HUES64 (cell line): ENCODE measurements around the gene LSMEM2. TPM values are rescaled to one million over a fixed set of nuclear protein-coding genes. Genes with fewer than 3 reads are reported as not detected.

Experiments used
- H3K27ac ChIP-seq: 2 replicates; pipeline ENCODE4 v1.7.0; 2013; ENCODE audit warnings: low read depth, low read length, inconsistent platforms
- H3K27me3 ChIP-seq: 2 replicates; pipeline ENCODE4 v1.6.1; 2013; ENCODE audit warnings: mild to moderate bottlenecking, low read length; ENCODE audit not compliant: insufficient read depth
- H3K36me3 ChIP-seq: 2 replicates; pipeline ENCODE4 v1.6.1; 2013; ENCODE audit warnings: mild to moderate bottlenecking, low read length; ENCODE audit not compliant: insufficient read depth
- H3K4me1 ChIP-seq: 2 replicates; pipeline ENCODE4 v1.6.1; 2013; ENCODE audit warnings: mild to moderate bottlenecking, low read length, moderate library complexity; ENCODE audit not compliant: insufficient read depth
- H3K4me3 ChIP-seq: 2 replicates; pipeline ENCODE4 v1.5.1; 2013; ENCODE audit warnings: mild to moderate bottlenecking, low read length, moderate library complexity
- H3K9ac ChIP-seq: 2 replicates; pipeline ENCODE4 v1.6.1; 2013; ENCODE audit warnings: mild to moderate bottlenecking, low read depth, low read length
- H3K9me3 ChIP-seq: 2 replicates; pipeline ENCODE4 v1.6.1; 2013; ENCODE audit warnings: low read depth, low read length; ENCODE audit not compliant: insufficient read depth
- WGBS: fragments of 150-250, 120-280 bp; methylation state at CpG from one replicate; pipeline ENCODE4 v1.1.7; 2013; ENCODE audit warnings: missing lambda C conversion rate; 5-methylcytosine and 5-hydroxymethylcytosine counted together
- polyA plus RNA-seq, 2 experiments: library from polyadenylated mRNA; stranded (reverse); fragments of 50-300 nt; gene quantifications; one replicate each; pipeline ENCODE4 v1.2.3, GENCODE V29; 2013

The LSMEM2 gene
- polyA plus RNA-seq (2013, experiment 1 of 2) = not detected
- polyA plus RNA-seq (2013, experiment 2 of 2) = 0.19 TPM

DNA sequence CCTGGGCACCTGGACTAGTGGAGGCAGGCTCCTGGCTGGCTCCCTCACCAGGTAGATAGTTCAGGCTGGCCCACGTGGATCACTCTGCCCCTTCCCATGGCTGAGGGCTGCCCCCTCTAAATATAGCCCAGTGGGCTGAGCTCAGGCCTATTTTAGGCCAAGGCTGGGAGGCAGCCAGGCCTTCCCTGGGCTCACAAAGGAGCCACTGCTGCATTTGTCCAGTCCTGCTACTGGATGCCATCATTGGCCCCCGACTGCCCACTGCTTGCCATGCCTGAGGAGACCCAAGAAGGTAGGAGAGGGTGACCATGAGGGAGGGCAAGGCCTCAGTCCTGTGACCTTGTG lies at the start of gene LSMEM2:
TSS of gene LSMEM2 (plus strand) at position 208 of the 345 bp plus-strand sequence. CDS start at position 235, 27 bp downstream.
- peaks cover 35% of the 10 kb centered on the region for H3K27me3 ChIP-seq
- H3K4me1 ChIP-seq = no peaks in the 10 kb centered on the region
- no peak within 1 kb of the TSS for H3K4me3 ChIP-seq
- H3K36me3 ChIP-seq = no peaks in the 10 kb centered on the region
- no peak within 1 kb of the TSS for H3K27ac ChIP-seq
- no peak within 1 kb of the TSS for H3K9ac ChIP-seq
- no peaks in the 10 kb centered on the region for H3K9me3 ChIP-seq
- WGBS = 84% methylated on average over 2 of the region's 2 CpGs

- 94% methylated on average over 3 of the region's 3 CpGs for WGBS
- H3K27ac ChIP-seq = no peak overlapping the region
Measured at GRCh38 chr3:50229490-50229889, 49.4 kb upstream of the LSMEM2 start.

GRCh38 chr3:50230104-50230793 lies 48.6 kb upstream of the LSMEM2 start:
- 93% methylated on average over 8 of the region's 8 CpGs for WGBS

More at GRCh38 chr3:50229490-50229889, 49.4 kb upstream of the LSMEM2 start:
- Histone ChIP-seq H3K9me3 (no peaks in the 10 kb centered on the region), H3K9ac (no peak overlapping the region), H3K27me3 (peaks cover 9% of the 10 kb centered on the region), H3K36me3 (no peaks in the 10 kb centered on the region), H3K4me3 (no peak overlapping the region), H3K4me1 (peaks cover 12% of the 10 kb centered on the region)

GRCh38 chr3:50230794-50231125 lies 48.1 kb upstream of the LSMEM2 start:
- no peaks in the 10 kb centered on the region for H3K36me3 ChIP-seq
- H3K27me3 ChIP-seq = peaks cover 9% of the 10 kb centered on the region
- H3K27ac ChIP-seq = no peak overlapping the region
- no peak overlapping the region for H3K9ac ChIP-seq
- 89% methylated on average over 4 of the region's 4 CpGs for WGBS
- no peak overlapping the region for H3K4me3 ChIP-seq
- H3K9me3 ChIP-seq = no peaks in the 10 kb centered on the region
- H3K4me1 ChIP-seq = peaks cover 12% of the 10 kb centered on the region

More at GRCh38 chr3:50230104-50230793, 48.6 kb upstream of the LSMEM2 start:
- Histone ChIP-seq H3K27ac (no peak overlapping the region), H3K36me3 (no peaks in the 10 kb centered on the region), H3K27me3 (peaks cover 9% of the 10 kb centered on the region), H3K4me3 (no peak overlapping the region), H3K4me1 (peaks cover 12% of the 10 kb centered on the region), H3K9me3 (no peaks in the 10 kb centered on the region), H3K9ac (no peak overlapping the region)

DNA sequence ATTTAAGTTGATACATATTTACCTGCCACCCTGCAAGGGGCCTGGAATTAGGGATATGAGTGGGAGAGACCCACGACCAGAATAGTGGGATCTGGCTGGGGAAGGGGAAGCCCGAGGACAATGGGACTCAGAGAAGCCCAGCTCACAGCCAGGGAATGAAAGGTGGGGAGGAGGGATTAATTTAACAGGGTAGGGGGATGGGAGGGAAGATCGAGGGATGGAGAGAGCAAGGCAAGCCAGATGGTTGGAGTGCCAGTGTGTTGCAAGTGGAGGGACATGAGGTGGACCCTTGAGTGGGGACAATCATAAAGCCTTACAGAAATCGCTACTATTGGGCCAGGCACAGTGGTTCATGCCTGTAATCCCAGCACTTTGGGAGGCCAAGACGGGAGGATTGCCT lies 47.3 kb upstream of the LSMEM2 start:
- H3K9ac ChIP-seq = no peak overlapping the region
- WGBS = 68% methylated on average over 5 of the region's 5 CpGs
- H3K4me3 ChIP-seq = no peak overlapping the region
- peaks cover 12% of the 10 kb centered on the region for H3K4me1 ChIP-seq
- H3K36me3 ChIP-seq = no peaks in the 10 kb centered on the region
- no peaks in the 10 kb centered on the region for H3K9me3 ChIP-seq
- no peak overlapping the region for H3K27ac ChIP-seq
- H3K27me3 ChIP-seq = peaks cover 6% of the 10 kb centered on the region

GRCh38 chr3:50232303-50232702 lies 46.6 kb upstream of the LSMEM2 start:
- Histone ChIP-seq H3K9ac (no peak overlapping the region), H3K9me3 (no peaks in the 10 kb centered on the region), H3K36me3 (no peaks in the 10 kb centered on the region), H3K4me1 (peaks cover 12% of the 10 kb centered on the region), H3K4me3 (no peak overlapping the region), H3K27ac (no peak overlapping the region), H3K27me3 (no peaks in the 10 kb centered on the region)
- WGBS = 90% methylated on average over 3 of the region's 3 CpGs

DNA sequence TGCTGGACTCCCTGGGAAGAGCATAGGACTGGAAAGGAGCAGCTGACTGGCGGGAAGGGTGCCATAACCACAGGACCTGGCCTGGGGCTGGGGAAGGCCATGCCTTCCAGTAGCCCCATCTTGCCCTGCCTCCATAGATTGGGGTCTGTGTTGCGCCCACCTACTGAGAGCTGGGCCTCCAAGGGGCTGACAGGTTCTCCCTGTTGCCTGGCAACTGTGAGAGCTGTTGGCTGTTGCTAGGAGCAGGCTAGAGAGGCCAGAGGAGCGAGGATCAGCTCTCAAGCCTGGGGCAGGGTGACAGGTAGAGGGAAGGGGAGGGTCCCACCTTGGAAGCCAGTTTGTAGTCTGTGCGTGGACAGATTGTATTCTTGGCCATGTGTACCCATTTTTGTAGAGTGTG lies 45.7 kb upstream of the LSMEM2 start:
- H3K4me1 ChIP-seq = peaks cover 9% of the 10 kb centered on the region
- no peak overlapping the region for H3K9ac ChIP-seq
- no peak overlapping the region for H3K4me3 ChIP-seq
- H3K9me3 ChIP-seq = no peaks in the 10 kb centered on the region
- no peak overlapping the region for H3K27ac ChIP-seq
- H3K36me3 ChIP-seq = no peaks in the 10 kb centered on the region
- 84% methylated on average over 4 of the region's 4 CpGs for WGBS
- H3K27me3 ChIP-seq = no peaks in the 10 kb centered on the region

- Histone ChIP-seq H3K4me3 (peak within 1 kb of the TSS; percentile 86), H3K9me3 (no peaks in the 10 kb centered on the region), H3K4me1 (peaks cover 21% of the 10 kb centered on the region), H3K9ac (peak within 1 kb of the TSS; percentile 83), H3K27me3 (no peaks in the 10 kb centered on the region), H3K36me3 (no peaks in the 10 kb centered on the region), H3K27ac (peak within 1 kb of the TSS; percentile 46)
- WGBS = under 1% methylated on average over 75 of the region's 75 CpGs
Measured at GRCh38 chr3:50235716-50236483, 43.0 kb upstream of the LSMEM2 start, which contains the start of gene GNAI2. TSS of gene GNAI2 (plus strand) at chr3:50236204. CDS start at chr3:50236336, 132 bp downstream.

DNA sequence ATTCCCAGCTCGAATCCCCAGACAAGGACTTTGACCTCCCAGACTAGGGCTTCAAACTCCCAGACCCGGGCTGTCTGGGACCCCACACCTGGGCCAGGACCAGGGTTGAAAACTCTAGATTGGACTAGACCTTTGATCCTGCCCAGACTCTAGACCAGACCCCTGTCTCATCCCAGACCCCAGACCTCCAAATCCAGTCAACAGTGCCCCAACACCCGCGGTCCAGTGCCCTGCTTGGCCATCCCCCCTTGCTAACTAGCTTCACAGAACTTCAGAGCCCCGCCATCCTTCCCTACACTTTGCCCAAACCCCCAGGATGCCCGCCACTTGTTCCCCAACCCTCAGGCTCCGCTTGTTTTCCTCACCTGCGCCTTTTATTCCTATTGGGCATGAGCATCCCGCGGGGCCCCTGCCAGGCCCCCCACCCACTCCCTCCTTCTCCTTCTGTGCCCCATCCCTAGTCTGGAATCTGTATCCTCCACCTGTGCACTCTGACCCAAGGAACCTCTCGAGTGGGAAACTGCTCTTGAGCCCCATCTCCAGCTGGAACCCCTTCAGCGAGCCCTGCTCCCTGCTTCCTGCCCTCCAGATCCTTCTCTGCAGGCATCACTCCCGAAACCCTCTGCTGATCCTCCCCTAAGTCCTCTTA lies 42.3 kb upstream of the LSMEM2 start:
- H3K4me1 ChIP-seq = peaks cover 26% of the 10 kb centered on the region
- WGBS = 2% methylated on average over 13 of the region's 13 CpGs

DNA sequence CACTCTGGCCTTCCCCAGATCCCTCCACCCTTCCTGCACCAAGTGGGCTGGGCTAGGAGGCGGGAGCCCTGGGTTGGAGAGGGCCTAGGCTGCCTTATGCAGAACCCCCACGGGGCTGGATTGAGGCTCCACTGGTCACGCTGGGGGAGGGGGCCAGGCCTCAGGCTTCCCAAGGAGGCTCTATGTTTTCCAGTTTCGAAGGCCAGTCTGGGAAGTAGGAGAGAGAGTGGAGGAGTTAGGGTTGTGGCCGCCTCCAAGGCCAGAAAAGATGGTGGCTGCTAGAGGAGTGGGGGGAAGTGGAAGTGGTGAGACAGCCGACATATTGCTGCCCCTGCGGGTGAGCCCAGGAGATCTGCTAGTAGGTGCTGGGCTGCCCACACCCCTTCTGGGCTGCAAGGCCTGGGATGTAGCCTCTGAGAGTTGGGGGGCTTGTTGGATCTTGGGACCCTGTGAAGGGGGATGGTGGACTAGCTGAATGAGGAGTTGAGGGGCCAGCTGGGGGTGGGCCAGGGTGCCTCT lies 41.7 kb upstream of the LSMEM2 start:
- Histone ChIP-seq H3K27me3 (no peaks in the 10 kb centered on the region), H3K36me3 (no peaks in the 10 kb centered on the region), H3K4me1 (peaks cover 31% of the 10 kb centered on the region), H3K4me3 (peak overlapping the region; percentile 86), H3K9me3 (no peaks in the 10 kb centered on the region), H3K27ac (peak overlapping the region; percentile 46), H3K9ac (peak overlapping the region; percentile 83)
- WGBS = 7% methylated on average over 7 of the region's 7 CpGs

More for the DNA sequence above, 42.3 kb upstream of the LSMEM2 start:
- Histone ChIP-seq H3K9me3 (no peaks in the 10 kb centered on the region), H3K36me3 (no peaks in the 10 kb centered on the region), H3K27ac (peak overlapping the region; percentile 46), H3K4me3 (peak overlapping the region; percentile 86), H3K9ac (peak overlapping the region; percentile 83), H3K27me3 (no peaks in the 10 kb centered on the region)
